Progenitor cell of endocrine pancreas (in vitro differentiated cells): Measurements from ENCODE around the gene N4BP3. TPM values are rescaled to one million over a fixed set of nuclear protein-coding genes. Genes with fewer than 3 reads are reported as not detected.

Source experiments
- DNase-seq: peaks from one replicate; pipeline ENCODE4 v3.0.0; 2021; ENCODE audit warnings: low spot score; ENCODE audit not compliant: unreplicated experiment
- H3K27ac Mint-ChIP-seq: 2 replicates; pipeline ENCODE4 v1.8.0; 2021; ENCODE audit warnings: mild to moderate bottlenecking, moderate library complexity, mixed read lengths
- H3K27me3 Mint-ChIP-seq: 2 replicates; pipeline ENCODE4 v1.8.0; 2021; ENCODE audit warnings: mixed read lengths
- H3K36me3 Mint-ChIP-seq: 2 replicates; pipeline ENCODE4 v1.8.0; 2022; ENCODE audit warnings: mixed read lengths; ENCODE audit not compliant: insufficient read depth
- H3K4me1 Mint-ChIP-seq: 2 replicates; pipeline ENCODE4 v1.8.0; 2021; ENCODE audit warnings: low read depth, mixed read lengths
- H3K4me3 Mint-ChIP-seq: 2 replicates; pipeline ENCODE4 v1.8.0; 2021; ENCODE audit warnings: low read depth, mild to moderate bottlenecking, moderate library complexity, mixed read lengths
- H3K9me3 Mint-ChIP-seq: 2 replicates; pipeline ENCODE4 v1.8.0; 2021; ENCODE audit warnings: low read depth, mixed read lengths
- total RNA-seq: library from RNA; stranded (reverse); gene quantifications from 2 replicates; pipeline ENCODE4 v1.2.1, GENCODE V29; 2021
- TF ChIP-seq, protein P1 (sequence below): fragments of 200-600 bp; sonication (generic); IDR thresholded peaks from one replicate; pipeline ENCODE4 v1.5.0; 2021; ENCODE audit warnings: antibody characterized with exemption, mild to moderate bottlenecking; ENCODE audit not compliant: unreplicated experiment

N4BP3 gene
- total RNA-seq, 1 donor from 2014 or later, result 1.9 TPM

DNA sequence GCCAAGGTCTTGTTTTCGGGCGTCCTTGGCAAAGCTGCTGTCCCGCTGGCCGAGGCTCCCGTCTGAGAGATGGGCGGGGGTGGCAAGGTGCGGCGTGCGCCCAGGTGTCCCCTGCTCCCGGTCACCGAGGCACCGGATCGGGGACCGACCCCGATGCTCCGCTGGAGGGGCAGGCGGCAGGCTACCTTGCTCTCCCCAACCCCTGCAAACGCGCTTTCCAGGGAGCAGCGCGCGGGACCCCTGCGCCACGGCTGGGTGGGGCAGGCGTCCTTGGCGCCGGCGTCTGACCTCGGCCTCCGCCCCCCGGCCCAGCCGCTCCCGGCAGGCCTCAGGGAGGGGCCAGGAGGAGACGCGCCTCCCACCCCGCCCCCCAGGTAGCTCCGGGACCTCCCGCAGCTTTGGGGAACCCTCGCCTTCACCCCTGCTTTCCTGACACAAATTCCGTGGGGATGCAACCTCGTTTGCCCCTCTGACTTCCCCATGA lies 551 bp downstream of the N4BP3 start:
- peak overlapping the region; percentile 87 for H3K4me3 Mint-ChIP-seq
- H3K9me3 Mint-ChIP-seq, result no peaks in the 10 kb centered on the region
- peaks cover 14% of the 10 kb centered on the region for H3K4me1 Mint-ChIP-seq
- peaks cover 33% of the 10 kb centered on the region for H3K27me3 Mint-ChIP-seq
- DNase-seq, result peak; percentile 29
- no peaks in the 10 kb centered on the region for H3K36me3 Mint-ChIP-seq
- peak overlapping the region; percentile 94 for H3K27ac Mint-ChIP-seq
- TF ChIP-seq, protein P1, sequence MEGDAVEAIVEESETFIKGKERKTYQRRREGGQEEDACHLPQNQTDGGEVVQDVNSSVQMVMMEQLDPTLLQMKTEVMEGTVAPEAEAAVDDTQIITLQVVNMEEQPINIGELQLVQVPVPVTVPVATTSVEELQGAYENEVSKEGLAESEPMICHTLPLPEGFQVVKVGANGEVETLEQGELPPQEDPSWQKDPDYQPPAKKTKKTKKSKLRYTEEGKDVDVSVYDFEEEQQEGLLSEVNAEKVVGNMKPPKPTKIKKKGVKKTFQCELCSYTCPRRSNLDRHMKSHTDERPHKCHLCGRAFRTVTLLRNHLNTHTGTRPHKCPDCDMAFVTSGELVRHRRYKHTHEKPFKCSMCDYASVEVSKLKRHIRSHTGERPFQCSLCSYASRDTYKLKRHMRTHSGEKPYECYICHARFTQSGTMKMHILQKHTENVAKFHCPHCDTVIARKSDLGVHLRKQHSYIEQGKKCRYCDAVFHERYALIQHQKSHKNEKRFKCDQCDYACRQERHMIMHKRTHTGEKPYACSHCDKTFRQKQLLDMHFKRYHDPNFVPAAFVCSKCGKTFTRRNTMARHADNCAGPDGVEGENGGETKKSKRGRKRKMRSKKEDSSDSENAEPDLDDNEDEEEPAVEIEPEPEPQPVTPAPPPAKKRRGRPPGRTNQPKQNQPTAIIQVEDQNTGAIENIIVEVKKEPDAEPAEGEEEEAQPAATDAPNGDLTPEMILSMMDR, result no peak

DNA sequence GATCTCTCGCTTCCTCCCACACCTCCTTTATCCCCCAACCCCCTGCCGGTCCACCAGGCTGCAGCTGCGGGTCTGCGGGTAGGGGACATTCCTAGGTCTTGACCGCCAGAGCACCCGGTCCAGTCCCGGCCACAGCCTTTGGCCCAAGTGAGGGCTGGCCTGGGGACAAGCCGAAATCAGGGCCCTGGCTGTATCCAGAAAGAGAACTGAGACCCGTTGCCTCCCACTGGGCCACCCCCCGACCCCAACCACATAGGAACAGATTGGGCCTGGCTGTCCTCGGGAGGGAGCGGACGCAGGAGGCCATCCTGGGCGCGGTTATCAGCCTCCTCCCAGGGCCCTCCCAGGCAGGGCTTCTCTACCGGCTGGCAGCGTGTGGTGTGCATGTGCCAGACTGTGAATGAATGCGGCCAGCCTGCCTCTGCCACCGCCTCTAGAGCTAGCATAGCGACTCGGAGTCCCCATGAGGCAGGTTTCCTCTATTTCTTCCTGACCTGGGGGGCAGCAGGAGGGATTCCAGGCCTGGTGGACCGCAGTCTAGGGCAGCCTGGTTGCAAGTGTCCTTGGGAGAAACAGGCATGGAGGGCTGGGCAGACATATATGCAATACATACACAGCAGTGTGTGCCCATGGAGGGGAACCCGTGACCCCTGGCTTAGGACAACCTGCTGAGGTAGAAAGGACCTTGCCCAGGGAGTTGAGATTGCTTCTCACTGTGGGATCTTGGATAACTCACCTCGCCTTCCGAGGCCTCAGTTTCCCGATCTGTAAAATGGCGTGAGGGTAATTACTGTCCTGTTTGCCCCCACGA lies 1.2 kb downstream of the N4BP3 start:
- H3K27ac Mint-ChIP-seq, result peak overlapping the region; percentile 94
- DNase-seq, result no peak
- H3K27me3 Mint-ChIP-seq, result peaks cover 33% of the 10 kb centered on the region

DNA sequence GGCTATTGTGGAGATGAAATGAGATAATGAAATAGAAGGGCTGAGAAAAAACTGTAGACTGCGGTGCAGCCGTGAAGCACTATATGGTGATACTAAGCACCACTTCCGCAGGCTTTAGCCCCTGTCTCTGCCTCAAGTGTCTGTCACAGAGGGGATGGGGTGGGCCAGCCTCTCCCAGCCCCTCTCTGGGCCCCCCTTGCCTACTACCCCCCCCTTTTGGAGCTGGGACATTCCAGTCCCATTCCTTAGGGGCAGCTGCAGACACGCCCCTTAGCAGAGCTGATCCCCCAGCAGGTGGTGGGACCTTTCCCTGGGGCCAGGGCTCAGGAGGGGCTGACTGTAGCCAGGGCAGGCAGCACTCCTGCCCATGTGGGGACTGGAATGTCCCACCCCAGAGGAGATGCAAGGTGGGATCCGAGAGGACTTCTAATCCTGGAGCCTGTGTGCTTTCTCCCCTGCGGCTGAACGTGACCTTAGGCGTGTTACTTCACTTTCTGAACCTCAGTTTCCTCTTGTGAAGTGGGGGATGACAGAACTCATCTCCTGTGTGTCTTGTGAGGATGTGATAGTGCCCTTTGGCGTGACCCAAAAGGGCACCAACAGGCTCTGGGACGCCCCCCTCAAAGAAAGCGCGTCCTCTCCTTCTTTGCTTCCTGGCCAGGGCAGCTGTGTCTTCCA lies 1.9 kb downstream of the N4BP3 start:
- Mint-ChIP-seq H3K36me3 (no peaks in the 10 kb centered on the region), H3K9me3 (no peaks in the 10 kb centered on the region), H3K4me1 (peaks cover 14% of the 10 kb centered on the region), H3K27ac (no peak overlapping the region), H3K27me3 (peaks cover 32% of the 10 kb centered on the region), H3K4me3 (peak overlapping the region; percentile 87)
- TF ChIP-seq, protein P1, result no peak
- no peak for DNase-seq

More for the DNA sequence above, 1.2 kb downstream of the N4BP3 start:
- Mint-ChIP-seq H3K9me3 (no peaks in the 10 kb centered on the region), H3K4me1 (peaks cover 14% of the 10 kb centered on the region), H3K36me3 (no peaks in the 10 kb centered on the region), H3K4me3 (peak overlapping the region; percentile 87)
- TF ChIP-seq, protein P1, result no peak

DNA sequence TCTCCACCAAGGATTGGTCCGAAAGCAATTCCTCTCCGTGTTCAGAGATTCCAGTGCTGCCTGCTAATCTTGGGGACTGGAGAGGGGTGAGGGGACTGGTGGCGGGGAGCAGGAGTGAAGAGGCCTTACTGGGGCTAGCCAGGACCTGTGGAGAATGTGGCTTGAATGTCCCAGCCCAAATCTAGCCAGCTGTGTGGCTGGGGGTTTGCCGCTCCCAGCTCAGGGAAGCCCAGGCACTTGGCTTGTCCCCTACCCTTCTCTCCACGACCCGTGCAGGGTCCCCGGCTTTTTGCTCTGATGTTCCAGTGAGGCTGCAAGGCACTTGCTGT lies 2.4 kb downstream of the N4BP3 start:
- H3K27me3 Mint-ChIP-seq, result peaks cover 27% of the 10 kb centered on the region
- peaks cover 14% of the 10 kb centered on the region for H3K4me1 Mint-ChIP-seq
- no peak overlapping the region for H3K4me3 Mint-ChIP-seq
- no peaks in the 10 kb centered on the region for H3K9me3 Mint-ChIP-seq
- peak overlapping the region; percentile 49 for H3K27ac Mint-ChIP-seq
- no peaks in the 10 kb centered on the region for H3K36me3 Mint-ChIP-seq
- TF ChIP-seq, protein P1, result no peak
- no peak for DNase-seq

DNA sequence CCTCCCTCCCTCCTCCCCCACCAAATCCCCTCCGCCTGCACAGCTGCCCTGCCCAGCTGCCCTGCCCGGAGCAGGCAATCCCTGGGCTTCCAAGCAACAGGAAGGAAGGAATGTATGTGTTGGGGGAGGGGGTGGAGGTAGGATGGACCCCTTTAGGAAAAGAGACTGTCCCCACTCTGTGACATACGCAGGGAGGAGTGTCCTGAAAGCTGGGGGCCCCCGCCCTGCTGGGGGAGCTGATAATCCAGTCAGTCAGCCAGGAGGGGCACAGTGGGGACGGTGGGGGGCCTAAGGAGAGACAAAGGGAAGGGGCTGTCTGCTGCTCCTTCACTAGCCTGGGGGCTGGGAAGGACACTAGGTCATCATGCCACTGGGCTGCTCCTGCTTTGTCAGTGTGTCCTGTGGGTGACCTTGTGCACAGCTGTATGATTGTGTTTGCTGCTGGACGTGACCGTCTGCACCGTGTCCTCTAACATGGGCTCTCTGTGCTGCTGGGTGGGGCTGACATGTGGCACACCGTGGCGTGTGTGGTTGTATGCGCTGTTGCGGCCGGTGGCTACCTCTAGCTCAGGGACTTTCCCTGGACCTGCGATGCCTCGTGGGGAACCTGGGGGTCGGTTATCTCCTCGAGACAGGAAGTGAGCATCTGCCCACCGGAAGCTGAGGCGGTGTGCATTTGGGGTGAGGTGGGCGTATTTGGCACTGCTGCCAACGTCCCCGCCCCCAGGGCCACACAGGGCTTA lies 3.0 kb downstream of the N4BP3 start:
- TF ChIP-seq, protein P1, result no peak
- peak overlapping the region; percentile 49 for H3K27ac Mint-ChIP-seq

More for the DNA sequence above, 3.0 kb downstream of the N4BP3 start:
- no peak for DNase-seq
- Mint-ChIP-seq H3K27me3 (peaks cover 24% of the 10 kb centered on the region), H3K36me3 (no peaks in the 10 kb centered on the region), H3K4me1 (peaks cover 14% of the 10 kb centered on the region), H3K9me3 (no peaks in the 10 kb centered on the region), H3K4me3 (no peak overlapping the region)
